Fibroblast of the aortic adventitia (primary cell): ENCODE results near the gene BAZ2B. TPM values are rescaled to one million over a fixed set of nuclear protein-coding genes. Genes with fewer than 3 reads are reported as not detected.

Experiments
- DNase-seq: peaks from one replicate; pipeline ENCODE4 v3.0.0-alpha.2; 2010; ENCODE audit warnings: low read depth
- H3K4me3 ChIP-seq: 2 replicates; pipeline ENCODE4 v1.5.1; 2011; ENCODE audit warnings: low read depth, mild to moderate bottlenecking, control low read depth, low read length, moderate library complexity
- total RNA-seq: library from RNA; depleted of rRNA; stranded (reverse); fragments of >200 nt; gene quantifications from 2 replicates; pipeline ENCODE4 v1.2.3, GENCODE V29; 2012; ENCODE audit warnings: low replicate concordance
- TF ChIP-seq, protein P1 (sequence below): IDR thresholded peaks from 2 replicates; pipeline ENCODE4 v1.5.1; 2011; ENCODE audit warnings: mild to moderate bottlenecking, low read length, control low read depth, inconsistent platforms; ENCODE audit not compliant: insufficient read depth

The BAZ2B gene
- total RNA-seq, 1 donor = 72.3 TPM

DNA sequence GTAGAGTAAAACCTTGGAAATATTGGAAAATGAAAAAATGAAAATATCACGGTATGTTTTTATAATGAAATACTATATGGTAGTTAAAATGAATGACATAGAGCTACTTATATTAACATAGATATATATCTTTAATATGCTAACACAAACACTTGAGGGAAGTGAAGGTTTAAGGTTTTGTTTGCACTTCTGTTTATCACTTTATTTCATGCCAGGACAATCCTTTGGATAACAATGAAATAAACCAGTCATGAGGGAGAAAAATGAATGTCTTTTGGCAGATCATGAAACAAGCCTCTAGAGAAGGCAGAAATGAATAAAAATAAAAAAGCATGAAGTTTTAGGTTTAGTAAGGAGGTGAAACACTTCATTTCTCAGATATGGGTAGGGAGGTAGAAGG lies 89.9 kb downstream of the BAZ2B start:
- no peak for DNase-seq
- TF ChIP-seq, protein P1, sequence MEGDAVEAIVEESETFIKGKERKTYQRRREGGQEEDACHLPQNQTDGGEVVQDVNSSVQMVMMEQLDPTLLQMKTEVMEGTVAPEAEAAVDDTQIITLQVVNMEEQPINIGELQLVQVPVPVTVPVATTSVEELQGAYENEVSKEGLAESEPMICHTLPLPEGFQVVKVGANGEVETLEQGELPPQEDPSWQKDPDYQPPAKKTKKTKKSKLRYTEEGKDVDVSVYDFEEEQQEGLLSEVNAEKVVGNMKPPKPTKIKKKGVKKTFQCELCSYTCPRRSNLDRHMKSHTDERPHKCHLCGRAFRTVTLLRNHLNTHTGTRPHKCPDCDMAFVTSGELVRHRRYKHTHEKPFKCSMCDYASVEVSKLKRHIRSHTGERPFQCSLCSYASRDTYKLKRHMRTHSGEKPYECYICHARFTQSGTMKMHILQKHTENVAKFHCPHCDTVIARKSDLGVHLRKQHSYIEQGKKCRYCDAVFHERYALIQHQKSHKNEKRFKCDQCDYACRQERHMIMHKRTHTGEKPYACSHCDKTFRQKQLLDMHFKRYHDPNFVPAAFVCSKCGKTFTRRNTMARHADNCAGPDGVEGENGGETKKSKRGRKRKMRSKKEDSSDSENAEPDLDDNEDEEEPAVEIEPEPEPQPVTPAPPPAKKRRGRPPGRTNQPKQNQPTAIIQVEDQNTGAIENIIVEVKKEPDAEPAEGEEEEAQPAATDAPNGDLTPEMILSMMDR = no peak
- no peak overlapping the region for H3K4me3 ChIP-seq

DNA sequence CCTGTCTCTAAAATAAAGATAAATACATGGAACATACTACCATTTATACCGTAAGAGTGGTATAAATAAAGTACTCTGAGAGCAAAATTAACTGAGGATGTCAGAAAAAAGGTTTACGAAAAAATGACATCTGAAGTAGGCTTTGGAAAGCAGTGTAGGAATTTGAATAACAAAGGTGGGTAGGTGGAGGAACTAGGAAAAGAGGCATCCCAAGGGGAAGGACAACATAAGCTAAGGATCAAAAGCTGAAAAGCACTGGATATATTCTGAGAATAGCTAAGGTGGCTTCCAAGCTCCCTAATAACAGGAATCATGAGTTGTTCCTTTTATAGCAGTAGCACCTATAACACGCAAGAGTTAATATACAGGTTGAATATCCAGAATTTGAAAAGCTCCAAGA lies 91.3 kb downstream of the BAZ2B start:
- DNase-seq = no peak
- no peak overlapping the region for H3K4me3 ChIP-seq
- TF ChIP-seq, protein P1 = no peak

DNA sequence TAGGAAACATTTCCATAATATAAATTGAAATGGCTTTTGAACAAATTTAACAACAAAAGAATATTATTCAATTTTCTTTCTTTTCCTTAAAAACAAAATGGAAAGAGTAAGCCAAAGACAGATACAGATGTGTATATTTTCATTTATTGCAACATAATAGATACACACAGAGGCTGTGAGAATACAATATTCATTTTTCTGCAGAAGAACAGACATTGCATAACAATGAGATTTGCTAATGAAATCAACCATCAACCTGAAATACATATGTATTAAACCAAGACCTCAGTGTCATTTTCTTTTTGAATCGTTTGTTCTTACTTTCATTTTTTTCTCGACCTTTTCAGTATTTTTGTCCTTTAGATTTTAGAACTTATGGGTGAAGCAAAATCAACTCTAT lies 95.1 kb downstream of the BAZ2B start:
- no peak for DNase-seq

DNA sequence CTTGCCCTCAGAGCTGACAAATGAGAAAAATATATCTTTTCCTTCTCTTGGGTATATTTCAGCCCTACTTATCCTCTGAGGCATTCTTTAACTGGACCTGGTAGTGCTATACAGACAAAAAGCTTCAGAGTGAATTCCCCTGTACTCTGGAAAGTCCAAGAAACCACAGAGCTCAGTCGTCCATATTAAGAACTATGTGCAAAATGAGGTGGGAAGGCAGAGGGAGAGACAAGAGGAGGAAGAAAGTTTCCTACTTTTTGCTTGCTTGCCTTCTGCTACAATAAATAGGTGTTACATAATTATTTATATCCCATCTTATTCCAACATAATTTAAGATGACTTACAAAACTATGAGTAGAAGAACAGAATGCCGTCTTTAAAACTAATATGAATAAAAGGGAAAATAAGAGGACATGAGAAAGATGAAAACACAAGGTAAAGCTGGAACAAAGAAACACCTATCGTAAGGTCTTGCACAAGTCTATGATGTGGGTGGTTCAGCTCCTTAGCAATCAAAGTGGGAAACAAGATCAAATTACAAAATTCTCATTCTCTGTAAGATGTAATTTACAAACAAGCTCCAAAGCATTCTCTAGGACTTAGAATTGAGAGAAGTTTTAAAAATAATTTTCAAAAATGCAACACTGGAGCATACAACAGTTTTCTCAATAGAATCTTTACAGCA lies 97.9 kb downstream of the BAZ2B start:
- no peak overlapping the region for H3K4me3 ChIP-seq
- TF ChIP-seq, protein P1 = no peak
- peak; percentile 4 for DNase-seq

More for the DNA sequence above, 95.1 kb downstream of the BAZ2B start:
- no peak overlapping the region for H3K4me3 ChIP-seq
- TF ChIP-seq, protein P1 = no peak

DNA sequence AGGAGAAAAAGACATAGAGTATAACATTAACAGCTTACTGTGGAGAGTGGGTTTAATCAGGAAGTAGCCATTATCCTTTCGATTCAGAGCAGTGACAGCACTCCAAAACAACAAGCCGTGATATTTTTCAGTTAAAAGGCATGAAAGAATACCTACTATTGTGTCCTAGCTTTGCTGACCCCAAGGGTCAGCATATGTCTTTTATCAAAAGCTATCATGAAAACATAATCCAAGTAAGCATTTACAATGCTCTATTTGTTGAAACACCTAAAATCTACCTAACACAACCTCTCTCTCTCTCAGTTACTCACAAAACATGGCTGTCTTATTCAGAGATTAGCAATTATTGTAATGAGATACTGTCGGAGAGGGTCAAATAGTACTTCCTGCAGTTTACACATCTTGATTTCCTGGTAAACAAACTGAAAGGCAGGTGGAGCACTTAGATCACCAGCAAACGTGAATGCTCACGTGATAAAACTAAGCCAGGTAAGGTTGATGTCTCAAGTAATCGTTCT lies 100.0 kb downstream of the BAZ2B start:
- DNase-seq = peak; percentile 43
- TF ChIP-seq, protein P1 = no peak
- H3K4me3 ChIP-seq = peak overlapping the region; percentile 42

DNA sequence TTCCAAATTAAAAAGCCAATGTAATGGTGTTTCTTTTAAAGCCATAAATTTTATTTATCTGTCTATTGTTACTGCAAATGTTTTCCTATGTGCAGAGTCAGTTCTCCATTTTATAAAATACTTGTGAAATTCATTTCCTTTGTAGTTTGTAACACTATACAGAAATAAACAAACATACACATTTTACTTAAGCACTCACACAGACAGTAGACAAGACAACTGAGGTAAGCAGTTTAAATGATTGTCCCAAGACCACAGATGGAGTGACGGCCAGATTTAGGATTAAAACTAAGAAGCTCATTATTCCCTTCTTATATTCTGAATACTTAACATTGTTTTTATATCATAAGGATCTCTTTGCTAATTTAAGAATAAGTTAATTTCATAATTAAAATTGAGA lies 100.9 kb downstream of the BAZ2B start:
- TF ChIP-seq, protein P1 = no peak
- no peak for DNase-seq
- no peak overlapping the region for H3K4me3 ChIP-seq
